Trophoblast cell (in vitro differentiated cells and primary cell): Measurements from ENCODE around the gene APP.

Experiments used
- DNase-seq, 2 donors: peaks; one replicate each; pipeline ENCODE4 v3.0.0-alpha.2; 2016
- H2AFZ ChIP-seq: 2 replicates; pipeline ENCODE4 v1.6.1; 2013; ENCODE audit warnings: low read length, moderate library complexity, mild to moderate bottlenecking; ENCODE audit not compliant: insufficient read depth, poor library complexity
- H2AK5ac ChIP-seq: 2 replicates; pipeline ENCODE4 v1.6.1; 2013; ENCODE audit warnings: mild to moderate bottlenecking, low read length
- H2BK120ac ChIP-seq: 2 replicates; pipeline ENCODE4 v1.6.1; 2013; ENCODE audit warnings: low read length, mild to moderate bottlenecking, moderate library complexity; ENCODE audit not compliant: insufficient read depth, poor library complexity
- H2BK12ac ChIP-seq: 2 replicates; pipeline ENCODE4 v1.6.1; 2013; ENCODE audit warnings: mild to moderate bottlenecking, low read length, moderate library complexity
- H2BK5ac ChIP-seq: 2 replicates; pipeline ENCODE4 v1.6.1; 2013; ENCODE audit warnings: low read length, low read depth, moderate library complexity, mild to moderate bottlenecking; ENCODE audit not compliant: poor library complexity
- H3K14ac ChIP-seq: 2 replicates; pipeline ENCODE4 v1.6.1; 2013; ENCODE audit warnings: mild to moderate bottlenecking, low read length
- H3K18ac ChIP-seq: 2 replicates; pipeline ENCODE4 v1.6.1; 2013; ENCODE audit warnings: mild to moderate bottlenecking, low read length
- H3K23ac ChIP-seq: 2 replicates; pipeline ENCODE4 v1.6.1; 2013; ENCODE audit warnings: low read length
- H3K27ac ChIP-seq: 2 replicates; pipeline ENCODE4 v1.5.1; 2013; ENCODE audit warnings: low read depth, mild to moderate bottlenecking, inconsistent platforms, low read length, moderate library complexity
- H3K27me3 ChIP-seq: 2 replicates; pipeline ENCODE4 v1.6.1; 2013; ENCODE audit warnings: inconsistent platforms, mild to moderate bottlenecking, low read length, moderate library complexity; ENCODE audit not compliant: insufficient read depth
- H3K36me3 ChIP-seq, 2 experiments: 1 replicate in 1 of 2; 2 replicates in 1 of 2; pipeline ENCODE4 v1.6.1; 2013; ENCODE audit warnings: low read length in 2 of 2, mild to moderate bottlenecking in 2 of 2, moderate library complexity in 1 of 2; ENCODE audit not compliant: insufficient read depth in 2 of 2, control insufficient read depth in 1 of 2
- H3K4ac ChIP-seq: 2 replicates; pipeline ENCODE4 v1.6.1; 2013; ENCODE audit warnings: low read depth, mild to moderate bottlenecking, low read length, moderate library complexity
- H3K4me1 ChIP-seq, 2 experiments: 1 replicate in 1 of 2; 2 replicates in 1 of 2; pipeline ENCODE4 v1.6.1; 2013; ENCODE audit warnings: low read length in 2 of 2, mild to moderate bottlenecking in 2 of 2, moderate library complexity in 1 of 2; ENCODE audit not compliant: insufficient read depth in 2 of 2, control insufficient read depth in 1 of 2
- H3K4me2 ChIP-seq: 2 replicates; pipeline ENCODE4 v1.6.1; 2013; ENCODE audit warnings: inconsistent platforms, mild to moderate bottlenecking, low read length, moderate library complexity
- H3K4me3 ChIP-seq: 2 replicates; pipeline ENCODE4 v1.5.1; 2013; ENCODE audit warnings: mild to moderate bottlenecking, low read depth, low read length, inconsistent platforms
- H3K79me1 ChIP-seq: one replicate; pipeline ENCODE4 v1.6.1; 2013; ENCODE audit warnings: low read length
- H3K79me2 ChIP-seq: 2 replicates; pipeline ENCODE4 v1.6.1; 2013; ENCODE audit warnings: low read length, mild to moderate bottlenecking; ENCODE audit not compliant: control insufficient read depth, insufficient read depth, poor library complexity
- H3K9ac ChIP-seq: 2 replicates; pipeline ENCODE4 v1.6.1; 2013; ENCODE audit warnings: mild to moderate bottlenecking, low read length
- H3K9me3 ChIP-seq: 2 replicates; pipeline ENCODE4 v1.6.1; 2013; ENCODE audit warnings: low read depth, mild to moderate bottlenecking, control low read depth, inconsistent platforms, low read length; ENCODE audit not compliant: insufficient read depth
- H4K12ac ChIP-seq: 2 replicates; pipeline ENCODE4 v1.6.1; 2013; ENCODE audit warnings: low read depth, mild to moderate bottlenecking, low read length, moderate library complexity
- H4K8ac ChIP-seq: 2 replicates; pipeline ENCODE4 v1.6.1; 2013; ENCODE audit warnings: low read depth, mild to moderate bottlenecking, low read length, moderate library complexity
- H4K91ac ChIP-seq: one replicate; pipeline ENCODE4 v1.6.1; 2013; ENCODE audit warnings: low read depth, mild to moderate bottlenecking, low read length, moderate library complexity
- WGBS: extraction: QIAGEN DNeasy Blood & Tissue Kit; methylation state at CpG from one replicate; pipeline ENCODE4 v1.1.7; 2013; ENCODE audit warnings: missing lambda C conversion rate; ENCODE audit not compliant: insufficient read length, insufficient coverage; ENCODE audit errors: extremely low coverage; 5-methylcytosine and 5-hydroxymethylcytosine counted together

Gene APP

DNA sequence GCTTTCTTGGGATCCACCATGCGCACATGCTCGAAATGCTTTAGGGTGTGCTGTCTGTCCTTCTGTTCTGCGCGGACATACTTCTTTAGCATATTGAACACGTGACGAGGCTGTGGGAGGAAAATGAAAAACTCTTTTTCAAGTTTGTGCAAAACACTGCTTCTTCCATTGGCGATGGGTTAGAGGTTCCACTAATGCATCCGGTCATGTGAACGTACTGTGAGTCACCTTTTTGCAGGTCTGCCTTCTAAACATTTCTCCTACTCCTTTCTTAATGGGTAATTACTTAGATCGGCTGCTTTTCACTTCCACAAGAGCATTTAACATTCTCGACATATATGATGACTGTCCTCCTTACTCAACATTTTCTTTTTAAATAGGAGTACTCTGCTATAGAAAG lies 214.9 kb downstream of the APP start:
- no peak overlapping the region for H3K23ac ChIP-seq
- peaks cover 3 to 14% of the 10 kb centered on the region in 2 experiments for H3K36me3 ChIP-seq
- H2AK5ac ChIP-seq, result no peak overlapping the region
- H3K27ac ChIP-seq, result no peak overlapping the region
- H2BK5ac ChIP-seq, result no peak overlapping the region
- H3K79me1 ChIP-seq, result no peaks in the 10 kb centered on the region
- no peaks in the 10 kb centered on the region for H3K9me3 ChIP-seq
- no peak overlapping the region for H4K91ac ChIP-seq
- no peak overlapping the region for H3K4ac ChIP-seq
- no peak overlapping the region for H3K4me3 ChIP-seq
- no peak overlapping the region for H3K4me2 ChIP-seq
- no peak overlapping the region for H3K18ac ChIP-seq
- no peak overlapping the region for H4K12ac ChIP-seq
- no peak overlapping the region for H3K9ac ChIP-seq
- DNase-seq, result no peak
- H3K4me1 ChIP-seq, result peaks cover 0 to 4% of the 10 kb centered on the region in 2 experiments
- no peak overlapping the region for H2AFZ ChIP-seq
- H3K79me2 ChIP-seq, result no peaks in the 10 kb centered on the region
- no peak overlapping the region for H3K14ac ChIP-seq
- no peak overlapping the region for H2BK120ac ChIP-seq
- H3K27me3 ChIP-seq, result no peaks in the 10 kb centered on the region
- H4K8ac ChIP-seq, result no peak overlapping the region
- WGBS, result no CpG with 5 or more reads among the region's 11 CpGs
- H2BK12ac ChIP-seq, result no peak overlapping the region

DNA sequence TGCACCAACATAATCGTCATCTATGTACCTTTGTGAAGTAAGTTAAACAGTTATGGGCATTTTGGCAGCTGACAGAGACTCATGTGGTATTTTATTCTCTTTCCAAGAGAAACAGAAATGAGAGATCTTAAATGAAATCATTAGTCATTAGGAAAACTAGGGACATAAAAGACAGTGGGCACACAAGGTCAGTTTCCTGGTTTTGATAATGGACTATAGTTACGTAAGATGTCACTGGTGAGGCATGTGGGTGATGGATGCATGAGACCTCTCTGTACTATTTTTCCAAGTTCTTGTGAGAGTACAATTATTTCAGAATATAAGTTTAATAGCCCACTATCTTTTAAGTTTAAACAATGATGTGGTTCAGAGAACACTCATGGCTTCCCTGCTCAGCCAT lies 216.9 kb downstream of the APP start:
- Histone ChIP-seq H3K9me3 (no peaks in the 10 kb centered on the region), H3K4me3 (no peak overlapping the region), H4K91ac (no peak overlapping the region), H3K23ac (no peak overlapping the region), H2BK5ac (no peak overlapping the region), H3K36me3 (peaks cover 2 to 14% of the 10 kb centered on the region in 2 experiments), H3K9ac (no peak overlapping the region), H3K18ac (no peak overlapping the region), H3K79me1 (no peaks in the 10 kb centered on the region), H3K79me2 (no peaks in the 10 kb centered on the region), H2BK120ac (no peak overlapping the region), H3K4ac (no peak overlapping the region), H4K8ac (no peak overlapping the region), H3K4me1 (peaks cover 0 to 2% of the 10 kb centered on the region in 2 experiments), H2BK12ac (no peak overlapping the region), H3K27me3 (no peaks in the 10 kb centered on the region), H2AK5ac (no peak overlapping the region), H3K14ac (no peak overlapping the region), H3K27ac (no peak overlapping the region), H2AFZ (no peak overlapping the region), H4K12ac (no peak overlapping the region), H3K4me2 (no peak overlapping the region)
- DNase-seq, result no peak
- no CpG with 5 or more reads among the region's 2 CpGs for WGBS

DNA sequence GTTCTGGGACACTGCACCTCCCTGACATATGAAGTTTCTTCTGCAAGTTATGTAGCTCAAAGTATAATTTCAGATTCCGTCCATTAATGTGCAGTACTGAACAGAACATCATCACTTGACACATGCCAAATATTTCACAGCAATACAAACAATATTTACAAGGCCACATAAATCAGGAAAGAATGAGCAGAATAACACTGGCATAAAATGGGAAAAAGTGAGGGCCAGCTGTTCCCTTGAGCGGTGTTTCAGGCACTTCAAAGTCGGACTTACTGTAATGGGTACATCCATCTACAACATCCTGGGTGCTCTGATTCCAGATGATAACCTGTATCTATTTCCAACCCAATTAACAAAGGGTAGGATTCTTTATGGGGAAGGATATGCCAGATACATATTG lies 217.4 kb downstream of the APP start:
- no peak overlapping the region for H3K4ac ChIP-seq
- DNase-seq, result no peak
- H3K79me1 ChIP-seq, result no peaks in the 10 kb centered on the region
- peaks cover 2 to 14% of the 10 kb centered on the region in 2 experiments for H3K36me3 ChIP-seq
- H3K9ac ChIP-seq, result no peak overlapping the region
- H3K79me2 ChIP-seq, result no peaks in the 10 kb centered on the region
- H4K8ac ChIP-seq, result no peak overlapping the region
- H2AK5ac ChIP-seq, result no peak overlapping the region
- H3K27ac ChIP-seq, result no peak overlapping the region
- no peak overlapping the region for H3K14ac ChIP-seq
- no peak overlapping the region for H3K4me3 ChIP-seq
- no peak overlapping the region for H4K91ac ChIP-seq
- no peak overlapping the region for H2BK12ac ChIP-seq
- H3K4me1 ChIP-seq, result peaks cover 0 to 2% of the 10 kb centered on the region in 2 experiments
- no CpG with 5 or more reads among the region's 3 CpGs for WGBS
- H3K4me2 ChIP-seq, result no peak overlapping the region
- no peak overlapping the region for H3K18ac ChIP-seq
- no peak overlapping the region for H2BK120ac ChIP-seq
- H2BK5ac ChIP-seq, result no peak overlapping the region
- H3K23ac ChIP-seq, result no peak overlapping the region
- H2AFZ ChIP-seq, result no peak overlapping the region
- H3K9me3 ChIP-seq, result no peaks in the 10 kb centered on the region
- H3K27me3 ChIP-seq, result no peaks in the 10 kb centered on the region
- no peak overlapping the region for H4K12ac ChIP-seq

DNA sequence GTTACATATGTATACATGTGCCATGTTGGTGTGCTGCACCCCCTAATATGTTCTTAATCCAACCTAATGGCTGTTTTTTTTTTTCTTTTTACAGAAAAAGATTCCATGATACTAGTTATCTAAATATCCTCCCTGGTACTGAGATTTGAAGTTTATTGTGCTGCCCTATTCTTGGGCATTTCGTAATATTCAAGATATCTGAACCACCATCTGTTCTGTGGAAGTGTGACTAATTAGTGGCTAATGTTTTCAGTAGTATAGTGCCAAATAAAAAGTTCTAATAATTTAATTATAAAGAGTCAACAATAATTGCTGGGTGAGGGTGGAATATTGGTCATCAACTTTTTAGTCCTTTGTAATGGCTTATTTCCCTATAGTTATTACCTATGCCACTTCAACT lies 218.3 kb downstream of the APP start:
- DNase-seq, result no peak
- H3K79me2 ChIP-seq, result no peaks in the 10 kb centered on the region
- no peaks in the 10 kb centered on the region for H3K79me1 ChIP-seq
- H2BK120ac ChIP-seq, result no peak overlapping the region
- H3K27me3 ChIP-seq, result no peaks in the 10 kb centered on the region
- H3K27ac ChIP-seq, result no peak overlapping the region
- no peak overlapping the region for H3K4me2 ChIP-seq
- no peaks in the 10 kb centered on the region for H3K9me3 ChIP-seq
- no peak overlapping the region for H2AK5ac ChIP-seq
- peaks cover 2 to 14% of the 10 kb centered on the region in 2 experiments for H3K36me3 ChIP-seq
- no peak overlapping the region for H3K18ac ChIP-seq
- no peak overlapping the region for H4K8ac ChIP-seq
- no peak overlapping the region for H3K4me3 ChIP-seq
- no peak overlapping the region for H3K4ac ChIP-seq
- H3K4me1 ChIP-seq, result peaks cover 0 to 2% of the 10 kb centered on the region in 2 experiments
- no peak overlapping the region for H4K12ac ChIP-seq
- no peak overlapping the region for H4K91ac ChIP-seq
- no peak overlapping the region for H2BK5ac ChIP-seq
- no peak overlapping the region for H2AFZ ChIP-seq
- H3K9ac ChIP-seq, result no peak overlapping the region
- H3K23ac ChIP-seq, result no peak overlapping the region
- H2BK12ac ChIP-seq, result no peak overlapping the region
- H3K14ac ChIP-seq, result no peak overlapping the region
- no CpG with 5 or more reads among the region's 1 CpG for WGBS
